Effector CD8-positive, alpha-beta T cell (primary cell): ENCODE results near the gene COL18A1.

Experiments
- DNase-seq: peaks from one replicate; lab custom pipeline; 2025; lab: John Stamatoyannopoulos, UW

COL18A1 gene

GRCh38 chr21:45506241-45506817 lies 101.4 kb downstream of the COL18A1 start:
- DNase-seq, result no peak

GRCh38 chr21:45506836-45507522 lies 102.0 kb downstream of the COL18A1 start:
- no peak for DNase-seq

GRCh38 chr21:45507523-45507875 lies 102.5 kb downstream of the COL18A1 start:
- no peak for DNase-seq

GRCh38 chr21:45507888-45508508 lies 103.0 kb downstream of the COL18A1 start:
- DNase-seq, result no peak

GRCh38 chr21:45508607-45509565 lies 103.9 kb downstream of the COL18A1 start:
- DNase-seq, result no peak

- DNase-seq, result no peak
These were observed 104.9 kb downstream of the COL18A1 start for GRCh38 chr21:45509566-45510465.

- no peak for DNase-seq
These were observed 105.5 kb downstream of the COL18A1 start for GRCh38 chr21:45510466-45510955.

GRCh38 chr21:45511007-45511406 lies 106.0 kb downstream of the COL18A1 start:
- DNase-seq, result no peak

GRCh38 chr21:45511661-45512431 lies 106.9 kb downstream of the COL18A1 start:
- no peak for DNase-seq

- no peak for DNase-seq
These were observed 107.6 kb downstream of the COL18A1 start for GRCh38 chr21:45512626-45513002.

GRCh38 chr21:45513003-45513717 lies 108.2 kb downstream of the COL18A1 start:
- DNase-seq, result no peak

- DNase-seq, result no peak
These were observed 108.9 kb downstream of the COL18A1 start for GRCh38 chr21:45513741-45514310.

GRCh38 chr21:45514311-45515021 lies 109.5 kb downstream of the COL18A1 start:
- DNase-seq, result no peak

GRCh38 chr21:45515241-45516061 lies 110.5 kb downstream of the COL18A1 start:
- DNase-seq, result no peak

GRCh38 chr21:45516071-45516670 lies 111.2 kb downstream of the COL18A1 start:
- DNase-seq, result no peak

- DNase-seq, result no peak
These were observed 111.7 kb downstream of the COL18A1 start for GRCh38 chr21:45516671-45517151.
